ENCODE results near the gene NFKB2. TPM values are rescaled to one million over a fixed set of nuclear protein-coding genes. Genes with fewer than 3 reads are reported as not detected.

NFKB2 gene
- total RNA-seq, result 100 to 1,000 TPM; 300 to 365 (median 302) TPM

DNA sequence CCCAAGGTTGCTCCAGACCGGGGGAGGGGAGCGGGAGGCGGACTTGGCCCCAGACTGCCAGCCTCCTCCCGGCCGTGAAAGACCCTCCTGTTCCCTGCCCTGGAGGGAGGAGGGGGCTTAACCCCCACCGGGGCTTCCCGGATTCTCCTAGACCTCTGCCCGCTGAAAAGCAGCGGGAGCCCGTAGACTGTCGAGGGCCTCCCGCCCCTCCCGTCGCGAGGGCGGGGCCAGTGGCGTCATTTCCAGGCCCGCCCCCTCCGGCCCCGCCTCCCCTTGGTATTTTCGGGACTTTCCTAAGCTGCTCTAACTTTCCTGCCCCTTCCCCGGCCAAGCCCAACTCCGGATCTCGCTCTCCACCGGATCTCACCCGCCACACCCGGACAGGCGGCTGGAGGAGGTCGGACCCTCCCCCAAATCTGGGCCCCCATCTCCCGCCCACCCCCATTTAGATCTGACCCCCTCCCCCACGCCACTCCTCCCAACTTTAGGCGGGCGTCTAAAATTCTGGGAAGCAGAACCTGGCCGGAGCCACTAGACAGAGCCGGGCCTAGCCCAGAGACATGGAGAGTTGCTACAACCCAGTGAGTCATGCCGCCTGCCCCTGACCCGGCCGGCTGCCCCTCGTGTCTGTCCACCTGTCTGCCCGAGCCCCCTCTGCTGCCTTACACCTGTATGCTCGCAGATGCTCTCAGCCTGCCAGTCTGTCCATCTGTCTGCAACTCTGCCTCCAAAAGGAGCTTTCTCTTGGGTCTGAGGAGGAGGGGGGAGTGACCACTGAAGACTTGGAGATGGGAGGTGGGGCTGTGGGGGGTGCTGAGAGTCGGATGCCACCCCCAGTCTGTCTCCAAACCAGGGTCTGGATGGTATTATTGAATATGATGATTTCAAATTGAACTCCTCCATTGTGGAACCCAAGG lies at the start of gene NFKB2:
Gene NFKB2, plus strand, starts transcription at position 306 of the 917 bp plus-strand sequence. Its CDS starts 255 bp downstream, at position 561.
- Mint-ChIP-seq H3K27me3 (ENCODE audit: low read depth) (no peaks in the 10 kb centered on the region), H3K4me3 (peak within 1 kb of the TSS; percentile 97), H3K9me3 (no peaks in the 10 kb centered on the region), H3K36me3 (ENCODE audit: insufficient read depth) (peaks cover 28% of the 10 kb centered on the region), H3K4me1 (ENCODE audit: low read depth) (peaks cover 44% of the 10 kb centered on the region)
- DNase-seq (peak; percentile 92), ATAC-seq (peak; percentile 29 to 39)

DNA sequence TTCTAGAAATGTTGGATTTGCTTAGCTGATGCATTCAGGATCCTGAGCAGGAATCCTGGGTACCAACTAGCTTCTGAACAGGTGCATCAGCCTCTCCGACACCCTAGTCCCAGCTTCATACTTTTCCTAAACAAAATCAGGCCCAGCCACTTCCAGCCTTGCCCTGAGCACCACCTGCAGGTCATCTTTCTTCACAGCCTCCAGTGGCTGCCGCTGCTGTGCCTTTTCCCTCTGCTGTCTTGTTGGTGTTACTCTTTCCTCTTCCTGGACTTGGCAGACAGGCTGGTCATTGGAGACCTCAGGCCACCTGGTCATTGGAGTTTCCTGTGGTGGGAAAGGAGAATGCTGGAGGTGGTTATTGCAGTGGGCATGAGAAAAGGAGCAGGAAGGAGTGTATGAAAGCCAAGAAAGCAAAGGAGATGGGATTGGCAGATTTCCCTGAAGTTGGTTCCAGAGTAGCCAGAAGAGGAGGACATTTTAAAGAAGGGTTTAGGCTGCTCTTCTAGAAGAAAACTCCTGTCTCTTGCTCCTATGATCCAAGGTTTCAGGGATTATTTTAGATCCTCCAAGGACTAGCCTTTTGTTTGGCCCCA lies 48.2 kb upstream of the NFKB2 start:
- Mint-ChIP-seq H3K36me3 (ENCODE audit: insufficient read depth) (peaks cover 24% of the 10 kb centered on the region), H3K4me1 (ENCODE audit: low read depth) (no peaks in the 10 kb centered on the region), H3K4me3 (no peak overlapping the region), H3K27me3 (ENCODE audit: low read depth) (no peaks in the 10 kb centered on the region), H3K9me3 (no peaks in the 10 kb centered on the region)
- no peak for DNase-seq
- ATAC-seq, result no peak

DNA sequence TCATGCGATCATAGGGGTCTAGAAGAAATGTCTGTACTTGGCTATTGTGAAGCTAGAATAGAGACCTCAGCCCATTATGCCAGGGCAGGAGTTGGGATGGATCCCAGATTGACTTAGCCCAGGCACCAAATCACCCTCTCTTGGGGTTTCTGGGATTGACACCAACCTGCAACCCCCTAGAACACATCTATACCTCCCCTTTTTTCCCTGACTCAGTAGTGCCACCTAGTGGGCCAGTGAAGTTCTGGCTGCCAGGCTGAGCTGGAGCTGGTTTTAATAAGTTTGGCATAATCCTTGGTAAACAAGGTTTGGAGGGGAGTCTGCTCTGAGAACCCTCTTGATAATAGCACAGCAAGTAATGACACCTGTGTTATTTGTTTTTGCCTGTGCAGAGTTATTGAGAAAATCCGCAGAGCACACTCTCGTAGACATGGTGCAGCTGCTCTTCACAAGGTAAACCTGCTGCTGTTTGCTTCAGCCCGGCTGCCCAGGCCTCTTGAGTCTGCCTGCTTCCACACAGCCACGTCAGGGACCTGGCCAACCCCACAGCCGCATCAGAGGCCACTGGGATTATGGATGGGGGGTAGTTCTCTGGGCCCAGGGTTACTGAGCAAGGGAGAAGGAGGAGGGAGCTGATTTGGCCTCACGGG lies 43.3 kb upstream of the NFKB2 start:
- DNase-seq (peak; percentile 77), ATAC-seq (peak; percentile 81 to 82)
- Mint-ChIP-seq H3K9me3 (no peaks in the 10 kb centered on the region), H3K36me3 (ENCODE audit: insufficient read depth) (peaks cover 32% of the 10 kb centered on the region), H3K4me3 (no peak overlapping the region), H3K27me3 (ENCODE audit: low read depth) (no peaks in the 10 kb centered on the region), H3K4me1 (ENCODE audit: low read depth) (no peaks in the 10 kb centered on the region)

DNA sequence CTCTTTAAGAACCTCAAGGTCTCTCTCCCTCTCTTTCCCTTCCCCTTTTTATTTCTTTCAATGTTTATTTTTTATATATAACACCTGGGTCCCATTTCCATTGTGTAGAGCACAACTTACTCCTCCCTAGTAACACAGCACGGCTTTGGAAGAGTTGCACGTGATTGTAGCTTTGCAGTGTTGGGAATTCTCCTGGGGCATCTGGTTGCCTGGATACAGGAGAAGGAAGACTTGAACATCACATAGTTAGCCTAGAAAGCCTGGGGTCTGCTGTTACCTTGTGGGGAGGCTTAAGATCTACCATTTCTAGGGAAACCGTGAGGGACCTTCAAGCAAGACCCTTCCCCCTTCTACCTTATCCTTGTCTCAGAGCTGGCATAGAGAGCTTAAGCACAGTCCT lies 41.1 kb upstream of the NFKB2 start:
- Mint-ChIP-seq H3K27me3 (ENCODE audit: low read depth) (no peaks in the 10 kb centered on the region), H3K4me3 (no peak overlapping the region), H3K9me3 (no peaks in the 10 kb centered on the region), H3K4me1 (ENCODE audit: low read depth) (no peaks in the 10 kb centered on the region), H3K36me3 (ENCODE audit: insufficient read depth) (peaks cover 45% of the 10 kb centered on the region)
- ATAC-seq (no peak), DNase-seq (no peak)

DNA sequence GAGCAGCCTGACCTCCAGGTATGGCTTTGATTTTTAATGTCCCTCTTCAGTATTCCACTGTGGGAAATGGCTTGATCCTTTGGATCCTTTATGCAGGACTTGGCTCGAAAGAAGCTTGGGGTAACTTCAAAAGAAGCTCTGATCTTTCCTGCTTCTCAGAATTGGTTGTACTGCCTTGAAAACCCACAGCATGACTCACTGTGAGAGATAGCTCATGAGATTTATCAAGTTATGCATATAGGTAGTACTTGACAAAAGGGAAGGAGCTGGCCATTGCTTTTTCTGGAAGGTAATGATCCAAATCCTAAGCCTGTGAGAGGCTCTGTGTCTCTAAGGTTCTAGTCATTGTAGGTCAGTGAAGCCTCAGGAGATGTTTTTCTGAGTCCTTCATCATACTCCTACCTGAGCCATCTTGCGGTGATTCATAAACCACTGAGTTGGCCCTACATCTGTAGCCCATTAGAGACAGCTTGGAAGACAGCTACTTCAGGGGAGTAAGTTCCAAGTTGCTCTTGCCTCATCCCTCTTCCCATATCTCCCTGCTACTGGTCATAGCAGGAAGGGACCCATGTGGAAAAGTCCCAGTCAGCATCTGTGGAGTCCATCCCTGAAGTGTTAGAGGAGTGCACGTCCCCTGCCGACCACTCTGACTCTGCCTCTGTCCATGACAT lies 36.7 kb upstream of the NFKB2 start:
- peak; percentile 51 to 52 for ATAC-seq
- H3K4me3 Mint-ChIP-seq, result peak overlapping the region; percentile 21

DNA sequence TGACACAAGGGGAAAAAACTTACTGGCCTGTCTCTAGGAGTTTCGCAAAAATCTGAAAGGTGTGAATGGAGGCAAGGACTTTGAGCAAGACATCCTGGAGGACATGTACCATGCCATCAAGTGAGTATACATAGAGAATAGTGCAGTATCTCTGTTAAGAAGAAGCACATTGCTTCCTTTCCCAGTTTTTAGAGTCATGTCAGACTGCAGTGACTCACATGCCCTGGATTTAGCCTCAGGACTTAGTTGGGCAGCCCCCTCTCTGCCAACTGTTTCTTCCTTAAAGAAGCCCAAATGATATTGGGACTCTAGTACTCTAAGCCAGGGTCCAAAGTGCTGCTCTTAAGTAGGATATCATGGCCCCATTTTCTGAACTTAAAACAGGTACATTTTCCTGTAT lies 28.1 kb upstream of the NFKB2 start:
- Mint-ChIP-seq H3K9me3 (no peaks in the 10 kb centered on the region), H3K4me3 (no peak overlapping the region), H3K27me3 (ENCODE audit: low read depth) (no peaks in the 10 kb centered on the region), H3K36me3 (ENCODE audit: insufficient read depth) (peaks cover 73% of the 10 kb centered on the region), H3K4me1 (ENCODE audit: low read depth) (no peaks in the 10 kb centered on the region)
- DNase-seq (no peak), ATAC-seq (no peak)

More for the DNA sequence above, 36.7 kb upstream of the NFKB2 start:
- no peaks in the 10 kb centered on the region for H3K27me3 Mint-ChIP-seq (ENCODE audit: low read depth)
- no peaks in the 10 kb centered on the region for H3K9me3 Mint-ChIP-seq
- no peak for DNase-seq
- no peaks in the 10 kb centered on the region for H3K4me1 Mint-ChIP-seq (ENCODE audit: low read depth)
- H3K36me3 Mint-ChIP-seq (ENCODE audit: insufficient read depth), result peaks cover 63% of the 10 kb centered on the region

DNA sequence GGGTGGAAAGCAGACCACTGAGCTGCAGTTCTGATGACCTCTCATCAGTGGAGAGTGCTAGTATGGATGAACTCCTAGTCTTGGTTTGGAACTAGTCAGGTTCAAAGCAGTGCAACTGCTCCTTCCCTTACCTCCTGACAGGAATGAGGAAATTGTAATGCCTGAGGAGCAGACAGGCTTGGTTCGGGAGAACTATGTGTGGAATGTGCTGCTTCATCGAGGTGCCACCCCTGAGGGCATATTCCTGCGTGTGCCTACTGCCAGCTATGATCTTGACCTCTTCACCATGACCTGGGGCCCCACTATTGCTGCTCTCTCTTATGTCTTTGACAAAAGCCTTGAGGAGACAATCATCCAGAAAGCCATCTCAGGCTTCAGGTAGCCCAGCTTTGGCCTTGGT lies 27.4 kb upstream of the NFKB2 start:
- DNase-seq (no peak), ATAC-seq (no peak)
- no peaks in the 10 kb centered on the region for H3K27me3 Mint-ChIP-seq (ENCODE audit: low read depth)
- H3K4me1 Mint-ChIP-seq (ENCODE audit: low read depth), result no peaks in the 10 kb centered on the region
- H3K9me3 Mint-ChIP-seq, result no peaks in the 10 kb centered on the region
- H3K36me3 Mint-ChIP-seq (ENCODE audit: insufficient read depth), result peaks cover 72% of the 10 kb centered on the region
- no peak overlapping the region for H3K4me3 Mint-ChIP-seq

DNA sequence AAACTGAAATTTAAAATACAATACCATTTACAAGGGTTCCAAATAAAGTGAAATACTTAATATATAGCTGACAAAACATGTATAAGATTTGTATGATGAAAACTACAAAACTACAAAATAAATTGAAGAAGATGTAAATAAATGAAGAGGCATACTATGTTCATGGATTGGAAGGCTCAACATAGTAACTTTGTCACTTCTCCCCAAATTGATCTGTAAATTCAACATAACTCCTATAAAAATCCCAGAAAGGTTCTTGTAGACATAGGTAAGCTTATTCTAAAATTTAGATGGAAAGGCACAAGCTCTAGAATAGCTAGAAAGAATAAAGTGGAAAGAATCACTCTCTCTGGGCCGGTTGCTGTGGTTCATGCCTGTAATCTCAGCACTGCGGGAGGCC lies 24.2 kb upstream of the NFKB2 start:
- Mint-ChIP-seq H3K9me3 (no peaks in the 10 kb centered on the region), H3K4me1 (ENCODE audit: low read depth) (no peaks in the 10 kb centered on the region), H3K4me3 (no peak overlapping the region), H3K36me3 (ENCODE audit: insufficient read depth) (peaks cover 60% of the 10 kb centered on the region), H3K27me3 (ENCODE audit: low read depth) (no peaks in the 10 kb centered on the region)
- DNase-seq (no peak), ATAC-seq (no peak)

DNA sequence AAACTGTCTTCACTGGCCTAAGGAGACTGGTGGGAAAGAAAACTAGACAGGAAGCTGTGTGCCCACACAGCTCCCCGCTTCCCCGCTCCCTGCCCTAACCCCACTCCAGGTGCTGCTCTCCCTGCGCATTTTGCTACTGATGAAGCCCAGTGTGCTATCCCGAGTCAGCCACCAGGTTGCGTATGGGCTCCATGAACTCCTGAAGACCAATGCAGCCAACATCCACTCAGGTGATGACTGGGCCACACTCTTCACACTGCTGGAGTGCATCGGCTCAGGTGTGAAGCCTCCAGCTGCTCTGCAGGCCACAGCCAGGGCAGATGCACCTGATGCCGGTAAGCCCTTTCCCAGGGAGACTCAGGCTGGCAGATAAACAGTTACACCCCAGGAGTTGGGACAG lies 20.3 kb upstream of the NFKB2 start:
- peaks cover 42% of the 10 kb centered on the region for H3K36me3 Mint-ChIP-seq (ENCODE audit: insufficient read depth)
- no peak for DNase-seq
- no peak overlapping the region for H3K4me3 Mint-ChIP-seq

DNA sequence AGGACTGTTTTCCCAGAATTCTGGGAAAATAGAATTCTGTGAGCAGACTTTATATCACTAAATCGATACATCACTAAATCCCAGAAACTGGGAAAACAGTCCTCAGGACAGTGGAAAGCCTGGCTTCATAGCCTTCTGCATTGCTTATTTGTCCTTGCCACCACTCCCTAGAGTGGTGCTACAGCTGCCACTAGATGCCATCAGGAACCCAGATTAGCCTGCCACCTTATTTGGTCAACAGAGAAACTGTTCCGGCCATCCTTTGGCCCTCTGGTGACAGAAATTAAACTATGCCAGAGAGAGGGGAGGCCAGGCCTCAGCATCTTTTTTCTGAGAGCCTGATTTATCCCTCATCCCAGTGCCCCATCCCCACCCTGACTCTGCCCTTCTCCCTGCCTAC lies 19.6 kb upstream of the NFKB2 start:
- Mint-ChIP-seq H3K4me3 (no peak overlapping the region), H3K4me1 (ENCODE audit: low read depth) (no peaks in the 10 kb centered on the region), H3K9me3 (no peaks in the 10 kb centered on the region), H3K27me3 (ENCODE audit: low read depth) (no peaks in the 10 kb centered on the region), H3K36me3 (ENCODE audit: insufficient read depth) (peaks cover 39% of the 10 kb centered on the region)
- DNase-seq, result no peak
- no peak for ATAC-seq

More for the DNA sequence above, 20.3 kb upstream of the NFKB2 start:
- Mint-ChIP-seq H3K9me3 (no peaks in the 10 kb centered on the region), H3K4me1 (ENCODE audit: low read depth) (no peaks in the 10 kb centered on the region), H3K27me3 (ENCODE audit: low read depth) (no peaks in the 10 kb centered on the region)
- ATAC-seq, result no peak

DNA sequence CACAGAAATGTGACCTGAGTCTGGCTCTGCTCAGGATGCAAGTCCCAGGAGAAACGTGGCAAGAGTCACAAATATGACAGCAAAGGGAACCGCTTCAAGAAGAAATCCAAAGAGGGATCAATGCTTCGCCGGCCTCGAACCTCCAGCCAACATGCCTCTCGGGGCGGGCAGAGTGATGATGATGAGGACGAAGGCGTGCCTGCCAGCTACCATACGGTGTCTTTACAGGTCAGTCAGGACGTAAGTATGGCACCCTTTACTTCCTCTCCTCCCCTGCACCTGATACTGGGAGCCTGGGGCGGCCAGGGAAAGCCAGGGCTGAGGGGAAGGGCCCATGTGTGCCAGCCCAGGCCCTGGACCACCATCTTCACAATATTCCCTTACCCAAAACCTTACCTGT lies 18.6 kb upstream of the NFKB2 start:
- H3K4me3 Mint-ChIP-seq, result no peak overlapping the region
- H3K9me3 Mint-ChIP-seq, result no peaks in the 10 kb centered on the region
- no peaks in the 10 kb centered on the region for H3K27me3 Mint-ChIP-seq (ENCODE audit: low read depth)
- H3K4me1 Mint-ChIP-seq (ENCODE audit: low read depth), result no peaks in the 10 kb centered on the region
- H3K36me3 Mint-ChIP-seq (ENCODE audit: insufficient read depth), result peaks cover 42% of the 10 kb centered on the region
- ATAC-seq (no peak), DNase-seq (no peak)

DNA sequence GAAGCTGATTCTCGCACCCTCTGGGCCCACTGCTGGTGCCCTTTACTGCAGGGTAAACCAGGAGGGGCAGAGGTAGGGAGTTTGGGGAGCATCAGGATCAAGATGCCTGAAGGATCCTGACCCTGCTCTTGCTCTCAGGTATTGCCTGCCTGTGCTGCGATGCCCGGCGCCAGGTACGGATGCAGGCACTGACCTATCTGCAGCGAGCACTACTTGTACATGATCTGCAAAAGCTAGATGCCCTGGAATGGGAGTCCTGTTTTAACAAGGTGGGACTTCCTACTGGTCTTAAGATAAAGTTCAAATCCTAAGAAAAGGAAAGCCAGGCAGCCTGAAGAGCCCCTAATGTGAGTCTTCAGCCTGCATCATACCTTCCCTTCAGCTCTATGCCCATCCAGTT lies 16.1 kb upstream of the NFKB2 start:
- H3K27me3 Mint-ChIP-seq (ENCODE audit: low read depth), result no peaks in the 10 kb centered on the region
- no peak for DNase-seq
- peaks cover 2% of the 10 kb centered on the region for H3K4me1 Mint-ChIP-seq (ENCODE audit: low read depth)

DNA sequence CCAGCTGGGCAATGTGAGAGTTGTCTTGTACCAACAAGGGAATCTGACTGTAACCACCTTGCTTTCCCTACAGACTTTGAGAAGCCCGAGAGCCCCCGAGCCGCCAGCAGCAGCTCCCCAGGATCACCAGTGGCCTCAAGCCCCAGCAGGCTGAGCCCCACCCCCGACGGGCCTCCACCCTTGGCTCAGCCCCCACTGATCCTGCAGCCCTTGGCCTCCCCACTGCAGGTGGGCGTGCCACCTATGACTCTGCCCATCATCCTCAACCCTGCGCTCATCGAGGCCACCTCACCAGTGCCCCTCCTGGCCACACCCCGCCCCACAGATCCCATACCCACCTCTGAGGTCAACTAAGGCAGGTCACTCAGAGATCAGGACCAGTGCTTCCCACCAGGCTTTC lies 13.5 kb upstream of the NFKB2 start:
- H3K4me1 Mint-ChIP-seq (ENCODE audit: low read depth), result peaks cover 2% of the 10 kb centered on the region
- H3K27me3 Mint-ChIP-seq (ENCODE audit: low read depth), result no peaks in the 10 kb centered on the region
- no peaks in the 10 kb centered on the region for H3K9me3 Mint-ChIP-seq
- DNase-seq (no peak), ATAC-seq (no peak)
- no peak overlapping the region for H3K4me3 Mint-ChIP-seq
- peaks cover 21% of the 10 kb centered on the region for H3K36me3 Mint-ChIP-seq (ENCODE audit: insufficient read depth)

More for the DNA sequence above, 16.1 kb upstream of the NFKB2 start:
- Mint-ChIP-seq H3K4me3 (no peak overlapping the region), H3K9me3 (no peaks in the 10 kb centered on the region), H3K36me3 (ENCODE audit: insufficient read depth) (peaks cover 32% of the 10 kb centered on the region)
- no peak for ATAC-seq

DNA sequence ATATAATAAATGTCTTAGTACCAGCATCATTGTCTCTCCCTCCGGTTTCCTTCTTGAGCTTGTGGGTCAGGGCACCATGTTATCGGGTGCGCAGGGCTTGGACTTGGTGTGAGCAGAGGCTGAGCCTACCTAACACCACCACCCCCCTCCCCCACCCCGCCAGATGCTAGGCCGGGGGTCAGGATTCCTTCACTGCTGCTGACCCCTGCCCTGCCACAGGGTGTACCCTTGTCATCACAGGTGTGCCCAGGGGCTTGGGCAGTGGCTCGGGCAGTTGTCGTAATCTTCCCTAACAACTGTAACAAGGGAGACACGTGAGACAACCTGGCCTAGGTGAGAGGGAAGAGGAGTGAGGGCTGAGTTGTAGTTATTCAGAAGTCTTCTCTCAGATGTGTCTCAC lies 12.6 kb upstream of the NFKB2 start:
- ATAC-seq (no peak), DNase-seq (no peak)
- no peak overlapping the region for H3K4me3 Mint-ChIP-seq
- no peaks in the 10 kb centered on the region for H3K9me3 Mint-ChIP-seq
- H3K27me3 Mint-ChIP-seq (ENCODE audit: low read depth), result no peaks in the 10 kb centered on the region
- H3K36me3 Mint-ChIP-seq (ENCODE audit: insufficient read depth), result peaks cover 21% of the 10 kb centered on the region
- H3K4me1 Mint-ChIP-seq (ENCODE audit: low read depth), result peaks cover 2% of the 10 kb centered on the region
